Spleen (tissue), 11 donors: ENCODE results near the gene COL11A2. TPM values are rescaled to one million over a fixed set of nuclear protein-coding genes. Genes with fewer than 3 reads are reported as not detected.

ENCODE experiments used
- DNase-seq: peaks from one replicate; pipeline ENCODE4 v3.0.0-alpha.2; 2020
- H3K27ac ChIP-seq, 8 donors: fragments of 200-600 bp; sonication (generic) in 7 of 8; 1 replicate in 4 of 8; 2 replicates in 4 of 8; pipeline versions ENCODE4 v1.5.0 to v1.8.0; 2016 to 2021; ENCODE audit warnings: inconsistent platforms in 4 of 8, mild to moderate bottlenecking in 4 of 8, moderate library complexity in 1 of 8
- H3K27me3 ChIP-seq, 7 donors: fragments of 200-600 bp; sonication (generic) in 6 of 7; replicated peaks in 1 of 7; 1 replicate in 4 of 7; 2 replicates in 3 of 7; pipeline versions ENCODE4 v1.5.0 to v1.8.0; 2016 to 2021; ENCODE audit warnings: inconsistent platforms in 3 of 7, mild to moderate bottlenecking in 1 of 7
- H3K36me3 ChIP-seq, 6 donors: fragments of 200-600 bp; sonication (generic) in 5 of 6; 1 replicate in 4 of 6; 2 replicates in 2 of 6; pipeline versions ENCODE4 v1.5.0 to v1.8.0; 2016 to 2021; ENCODE audit warnings: inconsistent platforms in 2 of 6
- H3K4me1 ChIP-seq, 6 donors: fragments of 200-600 bp; sonication (generic) in 5 of 6; 1 replicate in 3 of 6; 2 replicates in 3 of 6; pipeline versions ENCODE4 v1.5.0 to v1.8.0; 2016 to 2021; ENCODE audit warnings: inconsistent platforms in 3 of 6
- H3K4me3 ChIP-seq, 8 donors: fragments of 200-600 bp; sonication (generic) in 7 of 8; 1 replicate in 4 of 8; 2 replicates in 4 of 8; pipeline versions ENCODE4 v1.5.0 to v1.8.0; 2016 to 2021; ENCODE audit warnings: inconsistent platforms in 4 of 8, mild to moderate bottlenecking in 4 of 8, moderate library complexity in 2 of 8
- H3K9me3 ChIP-seq, 8 donors: fragments of 200-600 bp; sonication (generic) in 7 of 8; 1 replicate in 4 of 8; 2 replicates in 4 of 8; pipeline versions ENCODE4 v1.5.0 to v1.8.0; 2016 to 2021; ENCODE audit warnings: inconsistent platforms in 4 of 8
- POLR2A ChIP-seq, 3 donors: fragments of 450-650 bp; IDR thresholded peaks; one replicate each; pipeline ENCODE4 v1.5.1; 2017; ENCODE audit warnings: antibody characterized with exemption in 3 of 3, mild to moderate bottlenecking in 1 of 3
- POLR2AphosphoS5 ChIP-seq, 3 donors: sonication (generic); formaldehyde crosslinking; IDR thresholded peaks; one replicate each; pipeline ENCODE4 v1.5.1; 2017; ENCODE audit warnings: antibody characterized with exemption in 3 of 3
- WGBS, 5 donors: extraction: QIAGEN DNeasy Blood & Tissue Kit in 3 of 5; methylation state at CpG; one replicate each; pipeline versions ENCODE4 v1.1.5 to v1.1.7; 2013 to 2018; 5-methylcytosine and 5-hydroxymethylcytosine counted together
- intact Hi-C: fragments of 100-400 bp; cut with DNase I; formaldehyde crosslinking; loops from one replicate; pipeline ENCODE4 v1.15.0; 2023; ENCODE audit warnings: low total_unique reads
- polyA plus RNA-seq, 3 donors: library from polyadenylated mRNA; stranded (reverse); fragments of 200-250 nt; gene quantifications; one replicate each; pipeline ENCODE4 v1.2.1, GENCODE V29; 2013
- total RNA-seq, 7 donors: library from RNA; depleted of rRNA in 3 of 7; stranded (reverse); fragments of >200 nt in 3 of 7; fragmentation: NEBNext Ultra II Directional in 4 of 7; extraction: Animal tissue kit (Norgen Biotek cat#: 25700) in 4 of 7; gene quantifications; one replicate each; pipeline versions ENCODE4 v1.1.0 to v1.2.1, GENCODE V29; 2016 to 2021
- TF ChIP-seq, protein P1 (sequence below), 11 experiments: fragments of 200-600 bp in 7 of 11; fragments of 450-650 bp in 4 of 11; sonication (generic) in 4 of 11; IDR thresholded peaks in 8 of 11; conservative IDR thresholded peaks in 3 of 11; 1 replicate in 7 of 11; 2 replicates in 4 of 11; pipeline versions ENCODE4 v1.4.0 to v1.8.0; 2016 to 2021; ENCODE audit warnings: antibody characterized with exemption in 11 of 11, inconsistent platforms in 4 of 11, mild to moderate bottlenecking in 1 of 11
- donor health status: healthy with polysubstance abuse.
- donor health status: DM: no; HTN: no; CAD: no; lungs with moderate emphysema.
- donor health status: DM: no; HTN: no; CAD: no.
- donor health status: Bipolar disorder and iron deficiency.
- donor health status: healthy.
- donor health status: DM: no; HTN: no; CAD: no.
- donor health status: DM: yes; HTN: yes; CAD: no.

The COL11A2 gene
- total and polyA plus RNA-seq, 10 donors, result 0.68 to 2.4 (median 1.3) TPM

DNA sequence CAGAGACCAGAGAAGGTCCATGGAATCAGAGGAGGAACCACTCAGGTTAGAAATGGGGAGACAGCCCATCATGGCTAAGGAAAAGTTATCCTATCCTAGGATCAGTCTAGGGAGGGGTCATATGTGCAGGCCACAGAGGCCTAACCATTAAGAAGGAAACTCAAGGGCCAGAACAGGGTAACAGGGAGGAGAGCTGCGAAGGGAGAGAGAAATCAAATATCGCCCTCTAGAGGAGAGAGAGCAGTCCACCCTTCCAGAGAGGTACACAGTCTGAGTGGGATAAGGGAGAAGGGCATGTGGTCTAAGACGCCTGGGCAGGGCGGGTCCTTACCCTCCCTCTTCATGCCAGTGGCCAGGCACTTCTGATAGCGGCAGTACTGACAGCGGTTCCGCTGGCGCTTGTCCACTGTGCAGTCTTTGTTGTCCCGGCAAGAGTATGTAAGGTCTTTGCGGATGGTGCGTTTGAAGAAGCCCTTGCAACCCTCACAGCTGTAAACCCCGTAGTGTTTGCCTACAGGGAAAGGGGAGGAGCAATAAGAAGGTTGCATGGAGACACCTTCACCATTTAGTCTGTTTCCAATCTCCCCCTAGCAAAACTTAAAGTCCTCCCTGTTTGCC is 5.3 kb upstream of the COL11A2 start:
- WGBS, 5 donors, result 47 to 60% (median 57%) methylated on average over 12 of the region's 12 CpGs
- no peaks in the 10 kb centered on the region for H3K9me3 ChIP-seq
- peaks cover 22 to 76% (median 55%) of the 10 kb centered on the region in 6 donors for H3K4me1 ChIP-seq
- TF ChIP-seq POLR2A (IDR thresholded peaks at IDR 0.05), result no peak
- TF ChIP-seq, protein P1, sequence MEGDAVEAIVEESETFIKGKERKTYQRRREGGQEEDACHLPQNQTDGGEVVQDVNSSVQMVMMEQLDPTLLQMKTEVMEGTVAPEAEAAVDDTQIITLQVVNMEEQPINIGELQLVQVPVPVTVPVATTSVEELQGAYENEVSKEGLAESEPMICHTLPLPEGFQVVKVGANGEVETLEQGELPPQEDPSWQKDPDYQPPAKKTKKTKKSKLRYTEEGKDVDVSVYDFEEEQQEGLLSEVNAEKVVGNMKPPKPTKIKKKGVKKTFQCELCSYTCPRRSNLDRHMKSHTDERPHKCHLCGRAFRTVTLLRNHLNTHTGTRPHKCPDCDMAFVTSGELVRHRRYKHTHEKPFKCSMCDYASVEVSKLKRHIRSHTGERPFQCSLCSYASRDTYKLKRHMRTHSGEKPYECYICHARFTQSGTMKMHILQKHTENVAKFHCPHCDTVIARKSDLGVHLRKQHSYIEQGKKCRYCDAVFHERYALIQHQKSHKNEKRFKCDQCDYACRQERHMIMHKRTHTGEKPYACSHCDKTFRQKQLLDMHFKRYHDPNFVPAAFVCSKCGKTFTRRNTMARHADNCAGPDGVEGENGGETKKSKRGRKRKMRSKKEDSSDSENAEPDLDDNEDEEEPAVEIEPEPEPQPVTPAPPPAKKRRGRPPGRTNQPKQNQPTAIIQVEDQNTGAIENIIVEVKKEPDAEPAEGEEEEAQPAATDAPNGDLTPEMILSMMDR (IDR thresholded peaks at IDR 0.05 in 8 of 11, conservative IDR thresholded peaks at IDR 0.05 in 3 of 11), result peak; percentile 13 to 79 (median 69)
- intact Hi-C loops, result no loop called here
- peak overlapping the region in 1 of 8 donors; percentile 20 for H3K4me3 ChIP-seq
- DNase-seq, result peak; percentile 75
- H3K27me3 ChIP-seq, result peaks cover 0 to 11% (median under 1%) of the 10 kb centered on the region in 7 donors
- peaks cover 0 to 60% (median 42%) of the 10 kb centered on the region in 6 donors for H3K36me3 ChIP-seq
- peak overlapping the region in 1 of 8 donors; percentile 10 for H3K27ac ChIP-seq

DNA sequence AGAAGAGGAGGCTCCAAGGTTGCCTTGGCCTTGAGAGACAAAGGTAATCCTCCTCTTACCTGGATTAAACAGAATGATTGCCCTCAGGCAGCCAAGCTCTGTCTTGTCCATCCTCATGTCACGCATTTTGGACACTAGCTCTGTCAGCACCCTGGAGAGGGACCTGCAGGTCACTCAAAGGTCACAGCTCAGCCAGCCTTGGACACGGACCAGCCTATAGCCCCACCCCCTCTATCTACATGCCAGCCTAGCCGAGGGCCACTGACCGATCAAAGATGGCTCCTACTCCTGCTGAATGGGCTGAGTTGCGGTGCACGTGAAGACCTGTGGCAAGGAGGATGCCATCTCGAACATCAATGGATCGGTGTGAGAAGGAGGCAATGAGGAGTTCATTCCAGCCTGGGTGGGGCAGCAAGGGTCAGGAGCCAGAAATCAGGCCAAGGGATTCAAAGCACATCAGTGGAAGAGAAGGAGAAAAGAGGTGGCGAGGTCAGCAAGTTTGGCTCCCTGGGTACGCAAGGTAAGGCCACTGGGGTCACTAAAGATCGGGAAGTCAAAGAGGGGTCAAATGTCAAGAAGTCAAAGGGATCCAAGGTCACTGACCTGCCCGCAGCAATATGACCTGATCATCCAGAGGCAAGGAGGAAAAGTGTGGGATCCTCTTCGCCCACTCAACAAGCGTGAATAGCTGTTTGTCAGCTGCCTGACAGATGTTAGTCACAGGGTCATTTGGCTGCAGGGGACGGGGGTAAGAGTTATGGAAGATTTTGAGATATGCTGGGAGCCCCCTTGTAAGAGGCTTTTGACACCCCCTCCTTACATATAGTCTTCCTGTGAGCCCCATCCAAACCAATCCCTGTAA is 3.3 kb upstream of the COL11A2 start:
- WGBS, 5 donors, result 87 to 92% (median 89%) methylated on average over 14 to 15 of the region's 15 CpGs
- no peak for DNase-seq
- intact Hi-C loops, result no loop called here
- TF ChIP-seq, protein P1 (IDR thresholded peaks at IDR 0.05 in 8 of 11, conservative IDR thresholded peaks at IDR 0.05 in 3 of 11), result no peak
- TF ChIP-seq POLR2AphosphoS5 (IDR thresholded peaks at IDR 0.05), result peak in 2 of 3 donors; percentile 13 to 22
- peaks cover 0 to 50% (median 35%) of the 10 kb centered on the region in 6 donors for H3K36me3 ChIP-seq
- peaks cover 0 to 31% (median 16%) of the 10 kb centered on the region in 7 donors for H3K27me3 ChIP-seq
- peaks cover 14 to 69% (median 48%) of the 10 kb centered on the region in 6 donors for H3K4me1 ChIP-seq
- no peaks in the 10 kb centered on the region for H3K9me3 ChIP-seq
- no peak overlapping the region for H3K4me3 ChIP-seq
- no peak overlapping the region for H3K27ac ChIP-seq

- TF ChIP-seq POLR2AphosphoS5 (IDR thresholded peaks at IDR 0.05) (no peak), POLR2A (IDR thresholded peaks at IDR 0.05) (no peak)
- TF ChIP-seq, protein P1 (IDR thresholded peaks at IDR 0.05 in 8 of 11, conservative IDR thresholded peaks at IDR 0.05 in 3 of 11), result no peak
Measured at GRCh38 chr6:33194431-33194979, 2.2 kb upstream of the COL11A2 start.

More at GRCh38 chr6:33194431-33194979, 2.2 kb upstream of the COL11A2 start:
- 78 to 84% (median 80%) methylated on average over 8 of the region's 8 CpGs for WGBS, 5 donors
- intact Hi-C loops, result no loop called here
- H3K4me1 ChIP-seq, result peaks cover 13 to 64% (median 45%) of the 10 kb centered on the region in 6 donors
- H3K27me3 ChIP-seq, result peaks cover 0 to 41% (median 17%) of the 10 kb centered on the region in 7 donors
- H3K4me3 ChIP-seq, result no peak overlapping the region
- no peak overlapping the region for H3K27ac ChIP-seq
- H3K36me3 ChIP-seq, result peaks cover 0 to 50% (median 35%) of the 10 kb centered on the region in 6 donors
- DNase-seq, result peak; percentile 50
- no peaks in the 10 kb centered on the region for H3K9me3 ChIP-seq
